HG02938 (cell line): ENCODE data around the gene ANP32E.

ENCODE experiments used
- ATAC-seq: cut with Tn5 transposase; IDR thresholded peaks from one replicate; pipeline ENCODE4 v1.9.1; 2021; ENCODE audit warnings: mild to moderate bottlenecking, moderate library complexity; ENCODE audit not compliant: unreplicated experiment

Gene ANP32E

DNA sequence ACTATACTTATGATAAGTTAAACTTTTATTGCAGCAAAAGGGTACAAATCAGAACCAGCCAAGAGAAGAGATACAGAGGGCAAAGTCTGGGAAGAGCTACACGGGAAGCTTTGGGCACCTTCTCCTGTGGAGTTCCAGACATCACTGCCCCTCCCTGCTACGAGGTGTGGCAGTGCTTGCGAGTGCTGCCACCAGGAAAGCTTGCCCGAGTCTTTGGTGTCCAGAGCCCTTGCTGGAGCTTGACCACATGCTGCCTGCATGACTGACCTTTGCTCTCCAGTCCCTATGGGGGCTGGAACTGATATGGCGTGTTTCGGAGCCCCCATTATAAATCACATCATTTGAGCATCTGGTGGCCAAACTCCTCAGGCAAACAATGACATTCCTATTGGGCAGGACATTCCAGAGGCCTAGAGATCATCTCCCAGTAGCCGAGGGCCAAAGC is 62.7 kb downstream of the ANP32E start:
- no peak for ATAC-seq

DNA sequence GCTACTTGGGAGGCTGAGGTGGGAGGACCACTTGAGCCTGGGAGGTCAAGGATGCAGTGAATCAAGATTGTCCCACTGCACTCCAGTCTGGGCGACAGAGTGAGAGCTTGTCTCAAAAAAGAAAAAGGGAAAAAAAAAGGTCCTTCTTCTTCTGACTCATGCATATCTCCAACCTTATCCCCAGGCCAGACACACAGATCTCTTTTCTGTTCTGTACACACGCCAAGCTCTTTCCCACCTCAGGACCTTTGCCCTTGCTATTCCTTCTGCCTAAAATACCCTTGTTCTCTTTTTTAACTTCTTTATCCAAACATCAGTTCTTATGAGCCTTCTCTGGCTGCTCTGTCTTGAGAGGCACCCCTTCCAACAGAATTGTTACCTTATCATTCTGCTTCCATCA is 64.1 kb downstream of the ANP32E start:
- no peak for ATAC-seq

DNA sequence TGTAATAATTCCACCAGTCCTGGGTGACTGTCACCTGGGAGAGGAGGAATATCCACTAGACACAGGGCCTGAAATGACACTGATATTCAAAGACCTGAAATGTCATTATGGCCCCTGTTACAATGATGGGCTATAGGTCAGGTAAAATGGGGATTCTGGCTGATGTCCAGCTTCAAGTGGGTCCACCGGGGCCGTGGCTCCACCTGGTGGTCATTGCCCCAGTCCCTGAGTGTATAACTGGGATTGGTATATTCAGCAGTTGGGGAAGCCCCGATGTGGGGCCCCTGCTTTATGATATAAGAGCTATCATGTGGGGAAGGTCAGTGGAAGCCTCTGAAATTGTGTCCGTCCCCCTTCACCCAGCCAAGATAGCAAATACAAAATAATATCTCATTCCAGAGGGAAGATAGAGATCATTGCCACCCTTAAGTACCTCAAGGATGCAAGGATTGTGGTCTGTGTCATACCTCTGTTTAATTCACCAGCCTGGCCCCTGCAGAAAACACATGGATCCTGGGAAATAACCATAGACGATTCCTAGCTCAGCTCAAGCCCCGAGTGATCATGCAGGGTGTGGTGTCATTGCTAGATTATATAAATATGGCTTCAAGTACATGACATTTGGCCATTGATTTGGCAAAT is 66.8 kb downstream of the ANP32E start:
- ATAC-seq = no peak
